Subcutaneous adipose tissue (tissue), 4 donors: Measurements from ENCODE around the gene CTDSPL. TPM values are rescaled to one million over a fixed set of nuclear protein-coding genes. Genes with fewer than 3 reads are reported as not detected.

ENCODE experiments used
- total RNA-seq, 4 donors: library from RNA; depleted of rRNA; stranded (reverse); fragments of >200 nt; gene quantifications; one replicate each; pipeline ENCODE4 v1.1.0, GENCODE V29; 2016
- TF ChIP-seq, protein P1 (sequence below): fragments of 450-650 bp; IDR thresholded peaks from one replicate; pipeline ENCODE4 v1.5.1; 2016; ENCODE audit warnings: low read depth, mild to moderate bottlenecking, control low read depth, antibody characterized with exemption, moderate library complexity

The CTDSPL gene
- total RNA-seq, 4 donors from 2014 or later, result 29.0 to 34.8 (median 30.1) TPM

DNA sequence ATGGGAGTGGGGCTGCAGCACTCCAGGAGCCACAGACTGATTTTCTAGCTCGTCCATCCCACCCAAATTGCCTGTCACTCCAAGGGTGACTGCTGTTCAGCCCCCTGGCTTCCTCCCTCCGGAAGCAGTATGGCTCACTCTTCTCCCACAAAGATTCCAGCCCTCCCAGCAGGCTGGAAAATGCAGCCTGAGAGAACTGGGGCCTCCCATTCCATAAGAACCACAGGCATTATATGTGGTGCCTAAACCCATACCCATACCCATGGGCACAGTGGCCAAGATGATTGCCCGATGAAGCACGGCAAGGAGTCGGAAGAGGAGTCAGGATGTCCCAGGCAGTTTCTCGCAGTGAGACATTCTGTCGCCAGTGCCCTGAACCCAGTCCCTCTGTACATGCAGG is 122.9 kb downstream of the CTDSPL start:
- TF ChIP-seq, protein P1, sequence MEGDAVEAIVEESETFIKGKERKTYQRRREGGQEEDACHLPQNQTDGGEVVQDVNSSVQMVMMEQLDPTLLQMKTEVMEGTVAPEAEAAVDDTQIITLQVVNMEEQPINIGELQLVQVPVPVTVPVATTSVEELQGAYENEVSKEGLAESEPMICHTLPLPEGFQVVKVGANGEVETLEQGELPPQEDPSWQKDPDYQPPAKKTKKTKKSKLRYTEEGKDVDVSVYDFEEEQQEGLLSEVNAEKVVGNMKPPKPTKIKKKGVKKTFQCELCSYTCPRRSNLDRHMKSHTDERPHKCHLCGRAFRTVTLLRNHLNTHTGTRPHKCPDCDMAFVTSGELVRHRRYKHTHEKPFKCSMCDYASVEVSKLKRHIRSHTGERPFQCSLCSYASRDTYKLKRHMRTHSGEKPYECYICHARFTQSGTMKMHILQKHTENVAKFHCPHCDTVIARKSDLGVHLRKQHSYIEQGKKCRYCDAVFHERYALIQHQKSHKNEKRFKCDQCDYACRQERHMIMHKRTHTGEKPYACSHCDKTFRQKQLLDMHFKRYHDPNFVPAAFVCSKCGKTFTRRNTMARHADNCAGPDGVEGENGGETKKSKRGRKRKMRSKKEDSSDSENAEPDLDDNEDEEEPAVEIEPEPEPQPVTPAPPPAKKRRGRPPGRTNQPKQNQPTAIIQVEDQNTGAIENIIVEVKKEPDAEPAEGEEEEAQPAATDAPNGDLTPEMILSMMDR, result no peak

DNA sequence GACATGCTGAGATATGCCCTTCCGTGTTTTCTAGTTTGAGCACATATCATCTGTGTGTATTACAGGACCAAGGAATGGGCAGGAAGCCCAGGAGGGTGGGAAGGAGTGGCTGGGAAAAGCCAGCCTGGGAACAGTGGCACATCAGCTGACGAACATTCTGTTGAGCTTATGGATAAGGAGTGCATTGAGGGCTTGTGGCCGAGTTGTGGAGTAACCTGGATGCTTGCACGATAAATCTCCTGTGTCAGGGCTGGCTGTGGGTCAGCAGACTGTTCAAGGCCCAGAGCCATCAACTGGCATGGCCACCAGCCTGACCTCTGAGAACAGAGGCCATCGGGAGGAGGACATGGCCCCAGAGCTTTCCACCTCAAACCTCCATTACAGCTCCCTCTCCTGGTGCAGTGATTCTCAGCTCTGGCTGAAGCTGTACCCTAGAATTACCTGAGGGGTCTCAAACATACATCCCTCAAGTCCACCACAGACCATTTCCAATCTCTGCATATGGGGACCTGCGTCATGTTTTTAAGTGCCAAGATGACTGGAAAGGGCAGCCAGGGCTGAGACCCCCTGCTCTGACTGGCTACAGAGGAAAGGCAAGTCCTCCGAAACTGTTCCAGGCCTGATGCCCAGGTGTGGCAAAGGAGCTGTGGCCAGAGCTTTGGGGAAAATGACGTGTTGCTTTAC is 124.1 kb downstream of the CTDSPL start:
- TF ChIP-seq, protein P1, result no peak

DNA sequence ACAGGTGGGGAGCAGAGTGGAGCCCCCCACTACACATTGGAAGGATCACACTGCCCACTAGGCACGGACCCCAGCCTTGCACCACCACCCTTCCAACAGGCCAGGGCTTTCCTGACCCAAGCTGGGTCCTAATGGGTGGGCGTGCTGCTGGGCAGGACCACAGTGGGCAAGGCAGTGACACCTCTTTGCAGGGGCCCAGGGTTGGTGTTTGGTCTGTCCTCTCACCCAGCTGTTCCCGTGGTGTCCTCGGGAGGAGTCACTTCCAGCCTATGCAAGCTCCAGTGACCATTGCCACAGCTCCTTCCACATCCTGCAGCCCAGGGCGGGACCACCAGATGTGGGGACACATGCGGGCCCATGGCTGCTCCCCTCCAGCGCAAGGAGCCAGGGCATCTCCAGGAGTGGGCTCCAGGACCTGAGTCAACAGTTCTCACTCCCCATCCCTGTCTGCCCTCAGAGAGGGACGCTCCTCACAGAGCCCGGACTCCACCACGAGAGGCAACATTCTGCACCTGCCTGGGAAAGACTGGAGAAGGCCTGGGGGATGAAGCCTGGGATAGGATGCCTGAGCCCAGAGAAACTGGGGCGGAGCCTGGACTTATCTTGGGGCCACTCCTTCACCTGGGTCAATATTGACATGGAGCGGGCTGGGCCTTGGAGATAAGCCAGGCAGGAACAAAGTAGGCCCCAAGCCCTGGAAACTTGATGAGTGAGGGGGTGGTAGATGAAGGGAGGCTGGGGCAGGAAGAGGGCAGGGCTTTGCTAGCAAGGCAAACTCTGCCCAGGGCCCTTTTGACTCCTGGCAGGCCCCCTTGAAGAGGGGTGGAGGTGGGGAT is 125.0 kb downstream of the CTDSPL start:
- TF ChIP-seq, protein P1, result no peak

DNA sequence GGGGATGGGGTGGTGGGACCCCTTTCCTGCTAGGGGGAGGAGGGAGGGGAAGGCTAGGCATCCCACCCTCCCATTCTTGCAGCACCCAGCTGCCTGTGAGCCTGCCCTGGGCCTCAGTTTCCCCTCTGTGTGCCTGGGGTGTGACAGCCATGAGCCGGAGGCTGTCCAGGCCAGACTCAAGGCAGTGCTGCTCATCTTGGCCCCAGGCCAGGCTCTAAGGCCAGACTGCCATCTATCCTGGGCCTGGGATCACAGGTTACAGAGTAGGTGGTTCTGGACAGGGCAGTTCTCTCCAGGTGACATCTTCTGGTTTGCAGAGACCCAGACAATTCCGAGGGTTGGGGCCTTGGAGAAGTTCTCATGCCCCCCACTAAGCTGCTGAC is 125.6 kb downstream of the CTDSPL start:
- TF ChIP-seq, protein P1, result no peak

DNA sequence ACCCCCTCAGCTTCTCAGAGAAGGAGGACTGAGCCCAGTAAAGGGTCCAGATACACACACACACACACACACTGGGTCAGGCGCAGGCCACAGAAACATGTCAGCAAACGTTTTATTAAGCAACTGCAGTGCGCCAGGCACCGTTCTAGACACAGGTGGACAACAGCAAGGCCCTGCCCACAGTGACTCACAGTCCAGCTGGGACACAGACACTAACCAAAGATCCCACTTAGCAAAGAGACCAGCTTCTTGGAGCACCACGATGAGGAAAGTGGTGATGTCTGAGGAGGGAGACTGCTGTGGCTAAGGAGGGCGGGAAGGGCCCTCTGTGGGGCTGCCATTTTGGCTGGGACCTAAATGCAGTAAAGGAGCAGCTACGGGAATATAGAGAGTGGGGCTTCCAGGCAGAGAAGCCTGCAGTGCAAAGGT is 126.1 kb downstream of the CTDSPL start:
- TF ChIP-seq, protein P1, result no peak

DNA sequence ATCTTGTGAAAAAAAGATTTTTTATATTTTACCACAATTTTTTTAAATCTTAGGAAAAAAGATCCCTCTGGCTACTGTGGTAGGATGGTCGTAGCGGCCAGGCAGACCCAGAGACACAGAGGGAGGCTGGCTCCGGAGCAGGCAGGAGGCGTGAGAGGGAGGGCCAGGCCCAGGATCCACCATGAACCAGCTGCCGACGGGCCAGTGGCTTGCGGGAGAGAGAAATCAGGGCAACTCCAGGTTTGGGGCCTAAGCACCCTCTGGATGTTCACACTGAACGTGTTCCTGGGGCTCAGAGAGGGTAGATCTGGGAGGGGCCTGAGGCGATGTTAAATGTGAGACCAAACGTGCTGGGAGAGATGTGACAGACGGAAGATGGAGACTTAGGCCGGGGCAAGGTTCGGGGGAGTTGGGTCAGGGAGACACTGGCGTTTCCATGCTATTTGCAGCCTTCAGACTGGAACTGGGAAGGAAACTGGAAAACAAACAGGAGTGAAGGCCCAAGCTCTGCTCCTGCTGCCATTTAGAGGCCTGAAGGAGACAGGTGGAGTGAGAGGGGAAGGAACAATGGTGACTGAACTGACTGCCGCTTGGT is 127.3 kb downstream of the CTDSPL start:
- TF ChIP-seq, protein P1, result no peak
